ENCODE measurements around the gene STIM1.

- TF ChIP-seq ZFP30 (CRISPR knock-in tag; IDR thresholded peaks at IDR 0.05) (no peak), CSRNP3 (CRISPR knock-in tag; IDR thresholded peaks at IDR 0.05) (no peak), BACH2 (CRISPR knock-in tag; IDR thresholded peaks at IDR 0.05; ENCODE audit: borderline replicate concordance) (no peak), ZNF70 (CRISPR knock-in tag; IDR thresholded peaks at IDR 0.05) (no peak), CSDC2 (CRISPR knock-in tag; IDR thresholded peaks at IDR 0.05) (no peak), OSR1 (CRISPR knock-in tag; IDR thresholded peaks at IDR 0.05) (no peak), TOX (CRISPR knock-in tag; IDR thresholded peaks at IDR 0.05; ENCODE audit: borderline replicate concordance) (no peak)
- TF ChIP-seq, protein P1, sequence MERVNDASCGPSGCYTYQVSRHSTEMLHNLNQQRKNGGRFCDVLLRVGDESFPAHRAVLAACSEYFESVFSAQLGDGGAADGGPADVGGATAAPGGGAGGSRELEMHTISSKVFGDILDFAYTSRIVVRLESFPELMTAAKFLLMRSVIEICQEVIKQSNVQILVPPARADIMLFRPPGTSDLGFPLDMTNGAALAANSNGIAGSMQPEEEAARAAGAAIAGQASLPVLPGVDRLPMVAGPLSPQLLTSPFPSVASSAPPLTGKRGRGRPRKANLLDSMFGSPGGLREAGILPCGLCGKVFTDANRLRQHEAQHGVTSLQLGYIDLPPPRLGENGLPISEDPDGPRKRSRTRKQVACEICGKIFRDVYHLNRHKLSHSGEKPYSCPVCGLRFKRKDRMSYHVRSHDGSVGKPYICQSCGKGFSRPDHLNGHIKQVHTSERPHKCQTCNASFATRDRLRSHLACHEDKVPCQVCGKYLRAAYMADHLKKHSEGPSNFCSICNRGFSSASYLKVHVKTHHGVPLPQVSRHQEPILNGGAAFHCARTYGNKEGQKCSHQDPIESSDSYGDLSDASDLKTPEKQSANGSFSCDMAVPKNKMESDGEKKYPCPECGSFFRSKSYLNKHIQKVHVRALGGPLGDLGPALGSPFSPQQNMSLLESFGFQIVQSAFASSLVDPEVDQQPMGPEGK (CRISPR knock-in tag; IDR thresholded peaks at IDR 0.05; ENCODE audit: borderline replicate concordance): no peak
Observed at GRCh38 chr11:3886985-3887384, 31.5 kb downstream of the STIM1 start.

Measured in SK-N-SH treated with all-trans-retinoic acid at 6 μM for 48 hours (cell line).